A549 (cell line): ENCODE data around the gene ULK4.

Experiments
- CTCF ChIP-seq: fragments of >200 bp; sonication (Bioruptor Twin); formaldehyde crosslinking; IDR thresholded peaks from 3 replicates; pipeline ENCODE4 v1.5.1; 2016
- EP300 ChIP-seq, 2 experiments: fragments of >200 bp; sonication (Bioruptor Twin); formaldehyde crosslinking; IDR thresholded peaks; 2 replicates in 1 of 2; 3 replicates in 1 of 2; pipeline ENCODE4 v1.6.1; 2016 to 2017
- HDAC2 ChIP-seq: fragments of 200-600 bp; sonication (generic); IDR thresholded peaks from 2 replicates; pipeline ENCODE4 v1.6.1; 2016
- MAX ChIP-seq: IDR thresholded peaks from 2 replicates; pipeline ENCODE4 v1.6.1; 2012
- POLR2A ChIP-seq: IDR thresholded peaks from 2 replicates; pipeline ENCODE4 v1.6.1; 2012; ENCODE audit warnings: mild to moderate bottlenecking, low read length
- USF2 ChIP-seq: fragments of 450-650 bp; IDR thresholded peaks from 2 replicates; pipeline ENCODE4 v1.6.1; 2014; ENCODE audit warnings: antibody characterized with exemption
- ZNF302 ChIP-seq: fragments of 250-450 bp; sonication (Bioruptor Pico); IDR thresholded peaks from 2 replicates; pipeline ENCODE4 v1.9.0; 2021; ENCODE audit warnings: inconsistent platforms, mild to moderate bottlenecking, moderate library complexity

GRCh38 chr3:41334426-41334825, 627.5 kb downstream of the ULK4 start:
- TF ChIP-seq POLR2A (no peak), MAX (no peak), EP300 (IDR thresholded peaks at IDR 0.05) (no peak), ZNF302 (CRISPR knock-in tag) (no peak), HDAC2 (no peak), USF2 (no peak), CTCF (no peak)
